HG02884 (cell line): Measurements from ENCODE around the gene SCUBE2.

ENCODE experiments used
- ATAC-seq: cut with Tn5 transposase; IDR thresholded peaks from one replicate; pipeline ENCODE4 v1.9.1; 2021; ENCODE audit warnings: mild to moderate bottlenecking, moderate library complexity; ENCODE audit not compliant: unreplicated experiment

Gene SCUBE2

DNA sequence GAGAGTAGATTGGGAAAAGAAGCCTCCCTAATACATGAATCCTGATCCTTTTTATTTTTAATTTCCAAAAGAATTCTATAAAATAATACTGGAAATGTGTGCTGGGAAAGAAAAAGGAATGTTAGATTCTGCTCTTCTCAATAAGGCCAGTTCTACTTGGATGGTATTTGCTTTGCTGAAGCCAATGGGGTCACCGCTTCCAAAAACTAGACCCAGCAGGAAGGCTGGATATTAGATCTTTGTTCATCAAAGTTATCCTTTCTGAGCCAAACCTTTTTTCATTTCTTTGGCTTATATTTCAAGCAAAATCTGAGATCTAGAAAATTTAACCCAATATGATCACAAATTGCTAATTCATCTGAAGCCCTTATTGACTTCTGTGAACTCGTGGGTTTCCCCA is 41.4 kb downstream of the SCUBE2 start:
- ATAC-seq, result no peak

DNA sequence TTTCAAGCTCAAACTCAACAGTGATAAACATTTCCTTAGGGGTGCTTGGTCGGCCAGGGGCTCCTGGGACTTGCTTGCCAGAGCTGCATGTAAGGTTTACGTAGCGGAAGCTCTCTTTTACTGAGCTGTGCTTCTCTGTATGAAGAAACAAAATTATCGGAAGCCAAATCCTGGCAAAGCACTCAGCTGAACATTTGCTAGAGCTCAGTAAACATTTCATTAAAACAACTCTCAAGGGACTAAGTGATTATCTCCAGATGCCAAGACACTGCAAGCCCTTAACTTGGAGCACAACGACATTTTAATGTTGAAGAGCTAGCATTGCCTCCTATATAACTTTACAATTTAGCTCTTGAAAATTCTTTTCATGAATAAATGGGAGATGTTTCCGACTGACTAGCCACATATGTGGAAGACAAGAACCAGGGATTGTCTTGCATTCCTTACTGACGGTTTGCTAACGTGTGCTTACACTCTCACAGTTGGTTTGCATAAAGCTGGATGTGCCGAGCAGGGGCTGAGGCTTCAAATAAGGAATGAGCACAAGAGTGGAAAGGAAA is 43.4 kb downstream of the SCUBE2 start:
- ATAC-seq, result no peak

DNA sequence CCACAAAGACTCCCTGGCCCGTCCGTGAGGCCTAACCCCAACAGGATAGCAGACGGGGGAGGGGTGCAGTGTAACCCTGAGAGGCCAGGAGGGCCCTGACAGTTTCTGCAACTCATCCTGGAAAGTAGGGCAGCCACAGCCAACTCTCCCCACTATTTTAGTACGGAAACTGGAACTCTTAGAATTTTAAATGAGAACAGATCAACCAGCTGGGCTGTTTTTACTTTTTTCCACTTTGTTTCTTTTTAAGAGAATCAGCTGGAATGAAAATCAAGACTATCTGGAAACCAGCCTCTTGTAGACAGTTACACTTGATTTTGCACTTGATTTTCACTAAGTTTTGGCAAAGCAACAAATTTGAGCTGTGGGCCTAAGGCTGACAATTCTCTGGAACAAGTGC is 44.9 kb downstream of the SCUBE2 start:
- no peak for ATAC-seq

DNA sequence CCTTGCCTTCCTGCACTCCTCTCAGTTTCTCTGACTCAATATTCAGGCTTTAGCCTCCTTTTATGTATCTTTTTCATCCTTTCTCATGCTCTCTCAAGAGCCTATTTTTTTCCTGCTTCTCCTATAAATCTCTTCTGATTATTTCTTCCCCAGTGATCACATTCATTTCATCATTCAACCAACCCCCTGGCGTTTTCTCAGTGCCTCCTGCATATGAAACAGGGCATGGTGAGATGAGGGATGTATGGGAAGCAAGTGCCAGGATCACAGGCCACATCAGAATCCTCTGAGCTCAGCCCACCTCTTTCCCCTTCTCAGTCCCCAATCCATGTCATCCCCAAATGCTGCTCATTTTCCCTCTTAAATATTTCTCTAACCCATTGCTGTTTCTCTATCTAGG is 48.9 kb downstream of the SCUBE2 start:
- no peak for ATAC-seq

DNA sequence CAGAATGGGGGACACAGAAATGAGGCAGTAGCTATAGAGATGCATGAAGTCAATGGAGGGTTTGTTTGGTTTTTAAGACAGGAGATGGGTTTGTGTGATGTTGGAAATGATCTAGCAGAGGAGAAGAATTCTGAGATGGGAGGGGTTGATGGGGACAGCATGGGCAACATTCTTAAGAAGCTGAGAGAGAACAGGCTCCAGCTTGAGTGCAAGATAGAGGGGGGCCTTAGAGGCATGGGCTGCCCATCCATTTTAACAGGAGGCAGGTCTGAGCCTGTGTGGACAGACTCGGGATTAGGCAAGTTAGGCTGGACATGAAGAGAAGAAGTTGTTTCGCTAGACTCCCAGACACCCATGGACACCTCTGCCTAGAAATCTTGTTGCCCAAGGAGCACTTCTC is 49.7 kb downstream of the SCUBE2 start:
- no peak for ATAC-seq

DNA sequence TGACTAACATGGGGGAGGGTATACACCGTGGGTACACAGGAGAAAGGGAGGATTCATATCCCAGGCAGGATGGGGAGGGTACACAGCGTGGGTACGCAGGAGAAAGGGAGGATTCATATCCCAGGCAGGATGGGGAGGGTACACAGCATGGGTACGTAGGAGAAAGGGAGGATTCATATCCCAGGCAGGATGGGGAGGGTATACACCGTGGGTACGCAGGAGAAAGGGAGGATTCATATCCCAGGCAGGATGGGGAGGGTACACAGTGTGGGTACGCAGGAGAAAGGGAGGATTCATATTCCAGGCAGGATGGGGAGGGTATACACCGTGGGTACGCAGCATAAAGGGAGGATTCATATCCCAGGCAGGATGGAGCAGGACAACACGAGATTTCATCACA is 51.0 kb downstream of the SCUBE2 start:
- ATAC-seq, result no peak

DNA sequence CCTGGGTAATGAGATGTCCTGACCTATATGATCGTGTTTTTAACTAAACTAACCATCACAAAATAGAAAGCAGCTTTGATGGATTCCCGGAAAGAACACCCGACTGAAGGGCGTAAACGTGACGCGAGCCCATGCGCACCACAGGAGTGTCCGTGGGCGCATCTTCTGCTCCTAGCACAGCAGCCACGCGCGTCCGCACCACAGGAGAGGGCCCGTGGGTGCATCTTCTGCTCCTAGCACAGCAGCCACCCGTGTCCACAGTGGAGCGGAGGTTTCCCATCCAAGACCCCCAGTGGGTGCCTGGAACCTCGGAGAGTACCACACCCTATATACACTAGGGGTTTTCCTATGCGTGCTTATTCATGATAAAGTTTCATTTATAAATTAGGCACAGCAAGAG is 51.5 kb downstream of the SCUBE2 start:
- no peak for ATAC-seq

DNA sequence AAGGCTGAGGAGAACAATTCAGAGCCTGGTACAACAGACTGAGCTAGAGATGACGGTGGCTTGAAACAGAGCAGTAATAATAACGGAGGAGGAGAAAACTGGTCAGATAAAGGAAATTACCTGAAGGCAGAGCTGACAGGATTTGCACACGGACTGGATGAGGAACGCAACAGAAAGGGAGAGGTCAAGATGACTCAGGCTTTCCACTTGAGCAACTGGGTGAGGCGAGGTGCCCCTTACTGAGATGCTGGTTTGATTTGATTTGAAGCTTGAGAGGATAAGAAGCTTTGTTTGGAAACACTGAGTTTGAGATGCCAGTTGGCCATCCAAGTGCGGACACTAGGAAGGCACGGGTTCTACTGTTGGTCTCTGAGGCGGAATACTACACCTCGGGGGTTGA is 52.2 kb downstream of the SCUBE2 start:
- ATAC-seq, result no peak

DNA sequence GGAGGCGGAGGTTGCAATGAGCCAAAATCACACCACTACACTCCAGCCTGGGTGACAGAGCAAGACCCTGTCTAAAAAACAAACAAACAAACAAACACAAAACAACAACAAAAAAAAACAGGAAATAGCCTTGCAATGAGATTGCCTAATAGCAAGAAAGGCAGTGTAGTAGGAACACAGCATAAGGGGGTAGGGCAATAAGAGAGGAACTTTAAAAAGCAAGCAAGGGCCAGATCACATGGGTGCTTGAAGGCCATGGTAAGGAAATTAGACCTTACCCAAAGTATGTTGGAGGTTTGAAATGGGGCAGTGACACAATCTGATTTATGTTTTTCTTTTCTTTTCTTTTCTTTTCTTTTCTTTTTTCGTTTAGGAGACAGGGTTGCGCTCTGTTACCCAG is 52.9 kb downstream of the SCUBE2 start:
- no peak for ATAC-seq

DNA sequence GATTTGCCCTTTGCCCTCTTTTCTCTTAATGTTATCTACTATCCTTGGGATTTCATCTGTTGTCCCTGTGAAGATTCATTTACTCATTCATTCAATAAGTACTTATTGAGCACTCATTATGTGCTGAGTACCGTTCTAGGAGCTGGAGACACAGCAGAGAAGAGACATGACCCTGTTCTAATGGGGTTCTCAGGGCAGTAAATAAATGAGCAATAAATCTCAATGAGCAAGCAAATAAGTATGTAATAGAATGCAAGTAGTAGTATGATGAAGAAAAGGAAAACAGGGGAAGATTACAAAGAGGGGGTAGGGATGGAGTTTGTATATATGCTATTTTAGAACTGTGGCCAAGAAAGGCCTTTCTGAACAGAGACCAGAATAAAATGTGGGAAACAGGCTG is 53.4 kb downstream of the SCUBE2 start:
- ATAC-seq, result no peak

DNA sequence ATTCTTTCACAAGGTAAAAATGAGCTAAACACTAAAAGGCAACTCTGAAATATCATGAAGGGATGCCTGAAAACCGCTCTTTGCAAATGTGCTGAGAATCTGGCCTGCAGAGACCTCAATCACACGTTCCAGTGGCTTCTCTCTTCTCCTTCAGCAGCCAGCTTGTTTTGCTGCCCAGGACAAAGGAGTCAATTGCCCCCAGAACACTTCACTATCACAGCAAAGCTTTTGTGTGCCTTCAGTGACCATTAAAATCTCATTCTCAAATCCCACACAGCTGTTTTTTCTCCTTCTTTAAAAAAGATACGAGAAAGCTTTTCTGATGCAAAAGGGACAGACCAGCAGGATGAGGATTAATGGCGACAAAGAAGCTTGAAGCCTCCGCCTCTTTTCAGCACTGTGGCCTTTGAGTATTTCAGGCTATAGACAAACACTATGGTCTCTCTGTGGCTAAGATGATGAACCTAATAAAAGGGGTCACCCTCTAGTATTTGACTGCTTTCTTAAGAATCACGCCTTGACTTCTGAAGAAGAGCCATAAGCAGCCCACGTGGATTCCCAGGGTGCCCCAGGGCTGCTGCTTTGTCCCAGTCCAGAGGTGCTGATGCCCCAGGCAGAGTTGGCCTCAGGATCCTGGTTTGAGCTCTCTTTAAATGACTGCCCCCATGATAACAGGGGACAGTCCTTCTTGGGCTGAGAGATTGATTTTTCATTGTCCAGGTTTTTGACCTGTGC is 54.2 kb downstream of the SCUBE2 start:
- ATAC-seq, result no peak

DNA sequence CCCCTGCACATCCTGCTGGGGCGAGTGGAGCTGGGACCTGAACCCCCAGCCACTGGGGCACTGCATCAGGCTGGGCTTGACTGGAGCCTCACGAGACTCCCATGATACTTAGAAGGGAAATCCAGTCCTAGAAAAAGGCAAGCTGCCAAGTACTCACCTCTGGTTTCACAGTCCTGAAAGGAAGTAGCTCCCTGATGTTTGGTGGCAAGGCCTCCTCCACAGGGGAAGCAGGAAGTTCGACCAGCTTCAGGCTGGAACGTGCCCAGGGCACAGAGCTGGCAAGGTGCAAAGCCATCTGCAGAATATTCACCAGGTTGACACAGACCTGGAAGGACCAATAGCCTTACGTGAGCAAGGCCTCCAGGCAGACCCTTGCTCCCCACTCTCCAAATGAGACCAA is 60.8 kb downstream of the SCUBE2 start:
- no peak for ATAC-seq

DNA sequence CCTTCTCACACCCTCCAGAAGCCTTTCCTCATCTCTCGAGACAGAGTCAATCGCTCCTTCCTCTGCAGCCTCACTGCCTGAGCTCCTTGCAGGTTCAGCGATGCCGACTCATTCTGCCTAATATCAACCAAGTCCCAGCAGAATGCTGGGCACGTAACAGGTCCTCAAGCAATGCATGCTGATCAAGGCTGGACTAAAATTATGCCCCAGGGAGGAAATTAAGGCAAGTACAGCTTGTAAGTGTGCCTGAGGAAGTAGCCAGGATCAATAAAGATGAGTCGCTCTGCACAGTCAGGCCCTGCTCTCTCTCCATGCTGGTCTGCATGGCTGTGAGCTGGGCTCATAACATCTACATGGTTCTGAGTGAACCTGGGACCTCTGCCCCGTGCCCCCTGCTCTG is 62.0 kb downstream of the SCUBE2 start:
- ATAC-seq, result no peak

DNA sequence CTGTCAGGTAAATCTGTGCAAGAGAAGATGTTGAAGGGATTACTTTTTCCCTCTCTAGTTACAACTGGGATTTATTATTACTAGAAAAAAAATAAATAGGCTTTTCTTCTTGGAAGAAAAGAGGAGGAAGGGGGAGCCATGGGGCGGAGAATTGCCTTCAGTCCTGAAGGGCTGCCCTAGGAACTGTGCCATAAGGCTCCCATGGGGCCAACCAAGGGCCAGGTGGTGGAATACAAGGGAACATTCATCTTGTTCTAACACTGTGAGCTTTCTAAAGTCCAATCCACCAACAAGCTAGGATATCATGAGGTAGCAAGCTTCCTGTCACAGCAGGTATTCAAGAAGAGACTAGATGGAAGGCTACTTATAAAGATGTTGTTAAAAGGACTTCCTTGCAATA is 62.8 kb downstream of the SCUBE2 start:
- ATAC-seq, result no peak

DNA sequence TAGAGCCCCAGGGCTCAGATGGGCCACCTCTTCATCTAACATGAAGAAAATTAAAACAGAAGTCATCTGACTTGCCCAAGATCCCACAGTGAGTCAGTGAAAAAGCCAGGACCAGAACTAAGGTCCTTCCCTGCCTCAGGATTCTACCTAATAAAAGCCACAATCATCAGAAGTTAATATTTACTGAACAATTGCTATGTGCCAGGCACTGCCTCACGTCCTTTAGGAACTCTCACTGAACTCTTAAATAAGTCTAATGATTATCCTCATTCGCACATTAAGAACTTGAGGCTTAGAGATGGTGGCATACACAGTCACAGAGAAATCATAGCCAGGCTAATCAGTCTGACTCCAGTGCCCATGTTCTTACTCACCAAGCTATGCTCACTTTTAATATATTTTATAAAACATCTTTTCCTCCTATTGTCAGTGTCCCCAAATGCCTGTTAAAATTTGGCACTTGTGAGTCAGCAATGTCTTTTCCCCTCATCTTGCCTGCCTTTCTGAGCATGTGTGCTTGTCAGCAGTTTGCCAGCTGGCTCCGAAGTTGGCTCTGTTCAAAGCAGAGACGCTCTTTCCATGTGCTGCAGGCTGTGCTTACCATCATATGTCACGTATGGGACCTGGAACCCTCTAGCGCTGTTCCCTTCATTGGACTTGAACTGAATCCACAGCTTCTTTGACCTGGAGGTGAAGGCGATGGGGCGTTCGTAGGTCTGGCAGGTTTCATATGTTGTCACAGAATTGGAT is 66.1 kb downstream of the SCUBE2 start:
- ATAC-seq, result no peak

DNA sequence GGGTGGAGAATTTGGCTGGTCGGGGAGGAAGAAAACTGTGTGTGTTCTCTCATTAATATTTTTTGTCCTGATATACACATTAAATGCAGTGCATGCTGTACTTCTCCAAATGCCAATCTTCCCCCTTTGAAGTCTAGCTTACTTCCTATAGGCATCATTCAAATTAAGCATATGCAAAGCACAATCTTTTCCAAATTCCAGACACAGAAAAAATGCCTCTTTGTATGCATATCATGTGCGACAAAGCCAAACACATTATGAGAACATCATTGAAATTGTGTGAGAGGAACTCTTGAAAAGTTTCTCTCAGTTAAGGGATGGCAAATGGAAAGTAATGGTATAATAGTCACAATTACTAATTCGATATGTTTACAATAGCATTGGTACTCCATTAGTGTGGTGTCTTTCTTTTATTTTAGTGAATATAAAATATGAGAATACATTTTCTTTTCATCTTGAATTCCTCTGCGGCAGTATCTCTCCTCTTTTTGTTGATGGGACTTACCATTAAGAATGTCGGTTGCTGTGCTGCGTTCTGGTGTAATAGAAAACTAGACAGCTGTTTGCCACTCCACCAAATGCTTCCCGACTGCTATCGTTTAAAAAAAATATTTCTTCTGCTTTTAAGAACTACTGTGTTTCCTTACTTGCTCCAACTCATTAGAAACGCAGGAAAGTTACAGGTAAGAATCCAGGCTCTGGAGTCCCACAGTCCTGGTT is 68.3 kb downstream of the SCUBE2 start:
- ATAC-seq, result no peak

DNA sequence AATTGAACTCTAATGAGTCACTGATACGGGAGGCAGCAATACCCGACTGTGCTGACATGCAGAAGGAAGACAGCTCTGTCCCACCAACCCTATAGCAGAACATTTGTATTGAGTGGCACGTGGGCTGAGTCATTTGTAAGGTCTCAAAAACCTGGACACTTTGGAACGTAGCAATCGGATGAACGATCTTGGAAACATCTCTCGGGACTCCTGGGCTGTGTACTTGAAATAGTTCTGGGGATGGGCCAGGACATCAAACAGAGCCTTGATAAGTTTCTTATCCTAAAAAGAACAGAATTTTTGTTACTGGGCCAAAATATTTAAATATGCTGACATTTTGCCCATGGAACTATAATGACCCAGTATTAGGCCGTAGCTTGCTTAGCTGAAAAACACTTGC is 70.5 kb downstream of the SCUBE2 start:
- ATAC-seq, result no peak

DNA sequence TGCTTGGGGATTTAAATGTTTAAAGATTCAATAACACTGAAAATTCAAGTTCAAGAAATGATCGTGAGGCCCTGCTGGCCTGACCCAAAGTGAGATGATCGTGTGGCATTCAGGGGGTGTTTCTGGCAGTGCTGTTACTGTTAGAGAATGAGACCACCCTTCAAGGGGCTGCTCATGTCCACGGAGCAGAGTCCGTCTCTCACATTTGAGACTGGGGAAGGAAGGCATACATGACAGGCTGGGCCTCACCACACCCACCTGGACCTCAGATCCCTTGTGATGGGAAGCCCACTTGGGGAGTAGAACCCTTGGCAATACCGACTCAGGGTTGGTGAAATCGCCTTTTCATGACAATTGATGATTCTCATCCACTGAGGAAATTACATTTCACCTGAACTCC is 71.5 kb downstream of the SCUBE2 start:
- no peak for ATAC-seq

DNA sequence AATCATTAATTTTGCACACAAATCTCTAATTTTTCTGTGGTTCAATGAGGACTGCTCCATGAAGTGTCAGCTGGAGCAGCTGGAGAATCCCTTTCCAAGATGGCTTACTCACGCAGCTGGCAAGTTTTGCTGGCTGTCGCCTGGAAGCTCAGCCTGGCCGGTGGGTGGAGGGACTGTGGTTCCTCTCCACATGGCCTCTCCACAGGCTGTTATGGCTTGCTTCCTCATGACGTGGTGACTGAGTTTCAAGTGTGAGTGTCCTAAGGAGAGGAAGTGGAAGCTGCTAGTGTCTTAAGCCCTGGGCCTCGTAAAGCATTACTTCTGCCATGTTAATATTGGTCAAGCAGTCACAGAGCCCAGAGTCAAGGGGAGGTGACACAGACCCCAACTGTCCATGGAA is 73.6 kb downstream of the SCUBE2 start:
- no peak for ATAC-seq

DNA sequence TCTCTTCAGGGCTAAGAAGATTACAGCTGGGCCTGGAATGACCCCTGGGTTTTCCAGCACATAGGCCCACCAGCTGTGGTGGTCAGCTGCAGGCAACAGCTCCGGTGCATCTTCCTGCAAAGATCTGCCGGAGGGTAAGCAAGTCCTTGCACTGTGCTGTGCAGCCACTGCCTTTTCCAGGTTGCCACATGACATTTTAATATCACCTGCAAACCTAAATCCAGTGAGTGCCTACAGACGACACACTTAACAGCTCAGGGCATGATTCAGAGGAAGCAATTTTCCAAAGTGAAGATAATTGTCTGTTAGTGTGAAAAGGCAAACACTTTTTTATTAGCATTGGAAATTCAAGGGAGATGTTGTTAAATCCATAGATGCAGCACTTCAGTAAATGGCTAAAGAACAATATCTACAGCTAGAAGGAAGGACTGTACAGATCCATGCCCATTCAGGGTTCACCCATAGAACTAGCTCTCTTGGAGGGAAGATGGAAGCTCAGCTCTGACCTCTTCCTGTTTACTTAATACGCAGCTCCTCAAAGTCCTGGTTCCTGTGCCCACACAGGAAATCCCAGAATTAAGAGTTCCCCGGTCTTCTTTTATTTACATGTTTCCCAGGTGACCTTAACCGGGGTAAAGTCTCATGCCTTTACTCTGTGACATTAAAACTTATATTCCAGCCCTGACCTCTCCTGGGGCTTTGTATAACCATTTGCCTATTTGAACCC is 74.3 kb downstream of the SCUBE2 start:
- ATAC-seq, result no peak

DNA sequence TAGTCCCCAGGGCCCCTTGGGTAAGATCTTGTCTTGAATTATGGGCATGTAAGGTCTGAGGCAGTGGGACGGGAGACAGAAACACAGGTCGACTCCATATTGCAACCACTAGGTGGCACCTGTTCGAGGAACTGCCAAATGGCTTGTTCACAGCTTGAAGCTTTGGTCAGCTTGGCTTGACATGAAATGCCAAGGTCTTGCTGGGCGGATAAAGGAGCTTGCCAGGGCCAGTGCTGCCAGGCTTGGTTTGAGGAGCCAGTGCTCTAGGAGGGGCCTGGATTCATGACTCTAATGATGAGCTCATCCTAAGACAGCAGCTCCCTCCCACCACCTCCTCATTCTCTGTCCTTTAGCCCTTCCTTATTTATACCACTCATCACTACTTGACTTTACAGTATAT is 75.7 kb downstream of the SCUBE2 start:
- ATAC-seq, result peak; percentile 59
